GM21360 (cell line): ENCODE measurements around the gene STK24.

Experiments used
- ATAC-seq: cut with Tn5 transposase; IDR thresholded peaks from one replicate; pipeline ENCODE4 v1.9.1; 2021; ENCODE audit warnings: mild to moderate bottlenecking, moderate library complexity; ENCODE audit not compliant: unreplicated experiment

The STK24 gene

DNA sequence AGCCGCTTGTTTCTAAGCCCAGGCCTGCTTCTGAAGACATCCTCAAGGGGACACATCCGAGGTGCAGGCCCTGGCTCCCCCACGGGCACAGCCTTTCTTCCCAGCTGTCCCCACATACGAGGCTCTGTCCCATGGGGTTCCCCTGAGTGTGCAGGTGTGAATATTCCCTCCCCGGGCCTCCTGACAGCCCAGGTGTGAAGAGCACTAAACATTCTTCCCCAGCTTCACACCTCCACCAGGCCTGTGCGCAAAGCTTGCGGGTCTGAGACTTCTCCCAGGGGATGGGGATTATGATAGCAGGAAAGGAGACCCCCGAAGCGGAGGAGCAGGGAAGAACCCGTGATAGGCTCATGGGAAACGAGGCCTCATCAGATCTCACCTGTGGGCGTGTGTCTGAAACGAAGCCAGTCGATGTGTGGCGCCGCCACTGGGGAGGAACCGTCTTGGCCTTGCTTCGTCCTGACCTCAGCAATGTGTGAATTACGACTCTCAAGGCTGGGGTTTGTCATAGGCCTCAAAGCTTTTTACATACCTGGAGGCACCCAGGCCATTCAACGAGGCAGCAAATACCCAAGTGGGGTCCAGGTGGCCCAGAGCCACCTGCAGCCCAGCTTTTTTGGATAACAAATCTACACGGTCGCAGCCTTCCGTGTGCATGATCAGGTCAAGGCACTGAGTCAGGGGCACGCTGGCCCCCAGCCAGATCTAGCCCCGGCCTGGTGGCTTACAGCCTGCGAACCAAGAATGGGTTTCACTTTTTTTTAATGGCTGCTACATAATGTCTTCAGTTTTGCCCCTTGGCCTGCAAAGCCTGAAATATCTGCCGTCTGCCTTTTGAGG lies 134.3 kb downstream of the STK24 start:
- ATAC-seq: no peak

DNA sequence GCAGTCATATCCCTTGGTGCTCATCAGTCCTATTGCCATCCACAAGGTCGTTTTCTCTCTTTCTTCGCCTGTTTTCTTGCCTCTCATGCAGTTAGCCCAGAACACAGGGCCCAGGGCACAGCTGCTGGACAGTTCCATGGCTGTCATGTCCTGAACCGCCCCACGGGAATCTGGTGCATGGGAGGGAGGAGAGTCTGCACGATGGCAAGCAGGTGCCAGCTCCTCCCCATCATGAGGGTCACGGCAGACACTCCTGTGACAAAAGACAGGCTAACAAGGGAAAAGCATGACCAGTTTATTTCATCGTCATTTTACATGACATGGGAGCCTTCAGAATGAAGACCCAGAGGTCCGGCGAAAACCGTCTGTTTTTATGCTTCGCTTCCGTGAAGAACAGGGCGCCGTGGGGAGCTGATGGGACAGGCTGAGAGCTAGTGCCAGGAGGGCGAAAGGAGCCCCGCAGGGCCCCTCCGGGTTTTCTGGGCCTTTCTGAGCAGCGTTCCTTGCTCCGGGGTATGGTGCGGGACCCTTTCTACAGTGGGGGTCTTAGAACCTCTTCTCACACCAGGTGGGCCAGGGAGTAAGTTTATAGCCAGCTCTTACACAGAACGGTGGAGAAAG lies 135.7 kb downstream of the STK24 start:
- ATAC-seq: no peak

DNA sequence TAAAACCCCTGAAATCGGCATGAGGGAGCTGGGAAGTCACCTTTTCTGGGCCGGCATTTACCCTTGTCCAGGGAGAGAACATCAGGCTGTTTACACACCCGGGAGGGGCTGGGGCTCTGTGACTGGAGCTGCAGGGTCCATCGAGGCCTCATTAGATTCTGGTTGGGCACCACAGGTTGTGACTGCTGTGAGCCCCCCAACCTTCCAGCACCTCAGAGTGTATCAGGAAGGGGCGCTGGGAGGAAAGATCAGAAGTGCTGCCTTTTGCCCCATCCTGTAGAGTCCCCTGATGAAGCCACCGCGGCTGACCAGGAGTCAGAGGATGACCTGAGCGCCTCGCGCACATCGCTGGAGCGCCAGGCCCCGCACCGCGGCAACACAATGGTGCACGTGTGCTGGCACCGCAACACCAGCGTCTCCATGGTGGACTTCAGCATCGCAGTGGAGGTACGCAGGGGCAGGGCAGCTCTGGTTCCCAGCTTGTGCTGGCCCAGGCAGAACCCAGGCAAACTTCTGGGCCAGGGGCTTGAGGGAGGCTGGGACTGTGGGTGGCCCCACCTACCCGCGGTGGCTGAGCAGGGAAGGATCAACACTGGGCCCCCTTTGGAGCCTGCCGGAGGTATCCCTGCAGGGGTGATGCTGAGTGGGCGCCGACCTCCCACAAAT lies 136.4 kb downstream of the STK24 start:
- no peak for ATAC-seq

DNA sequence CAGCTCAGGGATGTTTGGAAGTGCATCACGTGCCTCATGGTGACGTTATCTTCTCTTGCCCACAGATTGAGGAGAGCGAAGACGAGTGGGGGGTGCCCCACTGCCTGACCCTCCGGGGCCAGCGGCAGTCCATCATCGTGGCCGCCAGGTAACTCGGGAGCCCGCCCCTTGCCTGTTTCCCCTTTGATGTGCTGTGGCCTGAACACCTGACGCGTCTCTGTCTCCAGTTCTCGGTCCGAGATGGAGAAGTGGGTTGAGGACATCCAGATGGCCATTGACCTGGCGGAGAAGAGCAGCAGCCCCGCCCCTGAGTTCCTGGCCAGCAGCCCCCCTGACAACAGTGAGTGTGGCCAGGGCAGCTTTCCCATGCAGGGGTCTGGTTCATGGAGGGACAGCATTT lies 137.0 kb downstream of the STK24 start:
- ATAC-seq: no peak

DNA sequence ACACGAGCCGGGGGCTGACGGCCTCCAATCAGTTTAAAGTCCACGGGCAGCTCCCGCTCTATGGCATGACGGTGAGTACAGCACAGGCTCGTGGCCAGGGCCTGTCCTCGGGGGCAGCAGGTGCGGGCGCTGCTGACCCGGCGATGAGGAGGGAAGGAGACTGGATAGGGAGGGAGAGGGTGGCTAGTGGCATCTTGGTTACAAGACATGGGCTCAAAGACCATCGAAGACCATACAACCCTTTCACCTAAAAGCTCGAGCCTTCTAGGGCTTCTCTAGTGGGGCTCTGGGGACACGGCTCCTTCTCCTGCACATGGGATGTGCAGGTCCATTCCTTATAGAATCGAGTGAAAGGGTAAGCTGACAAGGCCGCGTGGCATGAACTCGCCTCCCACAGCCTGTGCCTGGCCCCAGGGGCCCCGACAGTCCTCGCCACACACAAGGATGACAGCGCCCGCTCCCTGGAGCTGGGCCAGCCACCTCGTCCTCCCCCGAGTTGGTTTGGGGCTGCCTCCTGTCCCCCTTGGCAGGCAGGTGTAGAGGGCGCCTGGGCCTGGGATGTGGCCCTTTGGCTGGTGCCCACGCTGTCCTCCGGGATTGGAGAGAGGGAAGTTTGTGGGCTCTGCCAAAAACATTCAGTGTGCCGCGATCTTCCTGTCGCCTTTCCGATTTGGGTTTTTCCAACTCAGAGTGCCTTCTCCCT lies 137.6 kb downstream of the STK24 start:
- ATAC-seq: no peak

DNA sequence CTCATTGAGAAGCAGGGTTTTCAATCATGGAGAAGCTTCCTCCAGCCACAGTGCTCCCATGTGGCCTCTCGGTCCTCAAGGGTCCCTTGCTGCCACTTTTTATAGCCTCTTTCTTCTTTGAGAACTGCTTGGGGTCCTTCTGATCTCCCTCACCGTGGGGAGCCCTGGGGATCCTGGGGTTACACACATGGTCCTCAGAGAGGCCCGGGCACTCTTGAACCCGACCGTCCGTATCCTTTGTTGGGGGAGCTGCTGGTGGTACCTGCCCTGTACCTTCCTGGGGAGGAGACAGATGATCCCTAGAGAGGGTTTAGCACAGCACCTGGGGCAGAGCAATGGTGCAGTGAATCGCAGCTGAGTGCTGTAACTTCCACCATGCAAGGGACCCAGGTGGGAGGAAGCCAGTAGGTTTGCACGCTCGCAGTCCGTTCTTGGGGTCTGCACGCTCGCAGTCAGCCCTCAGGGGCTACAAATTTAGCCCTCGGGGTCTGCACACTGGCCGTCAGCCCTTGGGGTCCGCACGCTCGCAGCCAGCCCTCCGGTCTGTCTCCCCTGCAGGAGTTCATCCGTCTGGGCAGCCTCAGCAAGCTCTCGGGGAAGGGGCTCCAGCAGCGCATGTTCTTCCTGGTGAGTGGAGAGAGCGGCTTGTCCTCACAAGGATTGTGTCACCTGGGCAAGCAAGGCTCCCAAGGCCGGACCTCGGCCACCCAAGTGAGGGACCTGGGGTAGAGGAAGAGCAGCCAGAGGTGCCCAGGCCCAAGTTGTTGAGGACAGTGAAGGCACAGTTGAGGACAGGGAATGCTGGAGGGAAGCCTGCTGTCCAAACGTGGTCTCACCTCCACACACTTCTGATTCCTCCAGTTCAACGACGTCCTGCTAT lies 138.4 kb downstream of the STK24 start:
- ATAC-seq: no peak

DNA sequence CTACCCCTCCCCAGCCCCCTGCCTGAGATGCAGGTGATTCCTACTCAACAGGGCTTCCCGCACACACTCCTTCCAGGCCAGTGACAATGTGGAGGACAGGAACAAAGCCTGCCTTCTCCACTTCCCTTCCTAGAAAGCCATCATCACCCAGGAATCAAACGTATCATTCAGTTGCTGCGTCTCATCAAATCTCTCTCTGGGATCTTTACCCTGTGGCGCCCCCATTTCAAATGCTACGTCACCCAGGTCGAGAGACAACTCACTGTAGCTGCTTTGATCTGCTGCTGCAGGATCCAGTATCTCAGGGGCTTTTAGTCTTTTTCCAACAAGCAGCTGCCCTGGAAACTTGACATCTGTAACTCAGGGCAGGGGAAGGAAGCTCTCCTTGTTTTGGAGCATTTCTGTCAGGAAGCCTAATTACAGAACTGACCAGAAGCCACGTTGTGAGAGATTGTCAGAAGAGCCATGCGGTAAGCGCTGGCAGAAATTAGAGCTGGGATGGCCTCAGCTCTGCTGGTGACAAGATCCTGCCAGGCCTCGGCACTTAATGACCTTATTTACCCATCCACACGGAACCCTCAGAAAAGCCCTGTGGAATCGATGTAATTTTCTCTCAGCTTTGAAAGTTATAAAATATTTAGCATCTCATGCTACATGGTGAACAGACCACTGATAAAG lies 140.5 kb downstream of the STK24 start:
- ATAC-seq: no peak

DNA sequence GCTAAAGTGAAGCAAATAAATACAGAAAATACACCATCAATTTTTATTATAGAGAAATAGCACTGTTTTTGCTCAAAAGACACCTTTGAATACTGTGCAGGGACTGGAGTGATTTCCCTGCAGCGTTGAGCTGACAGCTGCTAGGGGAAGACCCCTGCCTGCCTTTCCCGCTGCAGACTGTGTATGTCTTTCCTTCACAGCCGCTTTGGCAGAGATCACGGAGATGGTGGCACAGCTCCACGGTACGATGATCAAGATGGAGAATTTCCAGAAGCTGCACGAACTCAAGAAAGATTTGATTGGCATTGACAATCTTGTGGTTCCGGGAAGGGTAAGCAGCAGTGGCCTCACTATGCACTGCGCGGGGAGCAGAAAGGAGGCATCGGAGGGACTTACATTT lies 141.5 kb downstream of the STK24 start:
- ATAC-seq: no peak

DNA sequence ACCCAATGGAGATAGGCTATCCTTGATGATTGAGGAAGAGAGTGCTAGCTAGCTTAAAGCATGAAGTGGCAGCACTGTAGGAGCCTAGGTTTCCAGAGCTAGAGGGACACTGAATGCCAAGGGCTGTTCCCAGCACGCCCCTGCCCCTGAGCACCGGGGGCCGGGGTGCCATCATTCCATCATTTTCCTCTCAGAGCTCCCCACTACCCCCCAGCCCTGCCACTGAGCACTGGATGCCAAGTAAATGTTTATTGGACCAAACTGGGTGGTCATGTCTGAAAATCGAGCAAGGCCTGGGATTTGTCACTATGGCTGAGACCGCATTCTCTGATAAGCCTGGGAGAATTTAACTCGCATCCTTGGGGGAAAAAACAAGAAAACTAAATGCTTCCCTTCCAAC lies 142.8 kb downstream of the STK24 start:
- no peak for ATAC-seq

DNA sequence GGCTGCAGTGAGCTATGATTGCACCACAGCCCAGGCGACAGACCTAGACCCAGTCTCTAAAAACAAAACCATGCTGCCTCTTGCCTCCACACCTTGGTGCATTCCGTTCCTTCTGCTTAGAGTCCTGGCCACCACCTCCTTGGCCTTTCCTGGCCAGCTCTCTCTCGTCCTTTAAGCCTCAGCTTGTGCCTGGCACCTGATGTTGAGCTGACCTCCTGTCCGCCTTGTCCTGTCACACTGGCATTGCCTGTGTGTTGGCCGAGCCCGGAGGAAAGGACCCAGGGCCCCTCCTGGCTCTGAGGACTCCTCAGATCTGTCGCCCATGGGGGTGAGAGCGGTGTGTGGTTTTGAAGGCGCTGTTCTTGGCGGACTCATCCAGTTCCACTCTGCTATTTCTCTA lies 143.3 kb downstream of the STK24 start:
- ATAC-seq: no peak

DNA sequence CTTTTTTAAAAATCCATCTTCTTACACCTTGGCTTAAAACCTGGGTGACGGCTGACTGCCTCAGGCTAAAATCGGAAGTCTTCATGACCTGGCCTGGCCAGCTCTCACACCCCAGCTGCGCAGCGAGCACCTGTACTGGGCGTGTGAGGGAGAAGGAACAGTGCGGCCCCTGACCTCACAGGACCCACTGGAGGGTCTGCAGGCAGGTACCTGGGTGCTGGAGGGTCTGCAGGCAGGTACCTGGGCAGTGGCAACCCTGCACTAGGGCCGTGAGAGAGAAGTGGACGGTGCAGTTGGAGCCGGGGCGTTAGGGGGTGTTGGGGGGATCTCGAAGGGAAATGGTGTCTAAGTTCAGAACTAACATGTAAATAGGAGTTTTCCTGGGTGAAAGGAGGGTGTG lies 144.3 kb downstream of the STK24 start:
- no peak for ATAC-seq

DNA sequence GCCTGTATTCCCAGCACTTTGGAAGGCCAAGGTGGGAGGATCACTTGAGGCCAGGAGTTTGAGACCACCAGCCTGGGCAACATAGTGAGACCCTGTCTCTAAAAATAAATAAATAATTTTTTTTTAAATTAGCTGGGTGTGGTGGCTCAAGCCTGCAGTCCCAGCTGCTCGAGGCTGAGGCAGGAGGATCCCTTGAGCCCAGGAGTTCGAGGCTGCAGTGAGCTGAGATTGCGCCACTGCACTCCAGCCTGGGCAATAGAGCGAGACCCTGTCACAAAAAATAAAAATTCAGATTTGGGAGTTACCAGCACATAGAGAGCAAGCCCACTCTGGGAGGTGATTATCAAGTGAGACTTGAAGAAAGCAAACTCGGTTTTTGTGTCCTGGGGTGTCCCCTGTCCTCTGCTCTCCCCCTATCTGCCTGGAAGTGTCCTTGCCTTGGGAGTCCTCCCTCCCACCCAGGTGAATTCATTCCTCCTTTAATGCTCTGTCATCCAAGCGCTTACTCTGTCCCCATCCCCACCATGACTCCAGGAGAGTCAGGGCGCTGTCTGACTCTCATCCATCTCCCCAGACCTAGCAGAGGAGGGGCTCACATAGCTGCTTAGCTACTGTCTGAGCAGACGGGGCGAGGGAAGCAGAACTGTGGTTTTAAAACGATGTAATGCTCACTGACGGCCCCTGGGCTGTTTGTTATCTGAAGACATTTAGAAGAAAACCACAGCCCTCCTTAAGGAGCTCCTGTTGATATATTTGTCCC lies 146.8 kb downstream of the STK24 start:
- no peak for ATAC-seq

DNA sequence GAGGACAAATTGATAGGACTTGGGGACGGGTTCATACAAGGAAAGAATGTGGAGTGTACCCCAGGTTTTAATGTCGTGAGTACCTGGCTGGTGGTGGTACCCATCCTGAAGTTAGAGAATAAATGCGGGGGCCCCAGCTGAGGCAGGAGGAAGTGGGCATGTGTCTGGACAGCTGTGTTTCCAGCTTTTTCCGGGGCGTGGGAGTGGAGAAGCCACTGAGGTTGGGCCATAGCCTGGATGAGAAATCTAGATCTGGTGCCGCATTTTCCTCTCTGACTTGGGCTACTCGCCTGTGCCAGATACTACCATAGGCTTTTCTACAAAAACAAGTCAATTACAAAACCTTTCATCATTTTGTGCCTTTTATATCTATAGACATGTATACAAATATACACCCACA lies 147.4 kb downstream of the STK24 start:
- no peak for ATAC-seq

DNA sequence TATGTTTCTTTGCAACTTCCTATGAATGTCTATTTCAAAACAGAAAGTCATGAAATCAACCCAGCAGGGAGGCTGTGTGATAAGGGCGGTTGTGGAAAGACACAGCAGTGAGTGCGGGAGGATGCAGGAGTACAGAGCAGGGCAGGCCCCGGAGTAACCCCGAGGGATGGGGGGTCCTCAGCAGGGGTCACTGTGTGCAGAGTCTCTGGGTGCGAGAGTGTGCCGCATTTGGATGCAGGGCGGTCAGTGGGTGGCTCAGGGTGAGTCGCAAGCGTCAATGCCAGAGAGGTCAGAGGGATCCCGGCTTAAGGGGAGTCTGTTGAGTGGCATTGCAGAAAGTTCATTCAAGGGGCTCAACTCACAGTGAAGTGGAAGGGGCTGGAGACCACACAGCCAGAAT lies 147.8 kb downstream of the STK24 start:
- no peak for ATAC-seq

DNA sequence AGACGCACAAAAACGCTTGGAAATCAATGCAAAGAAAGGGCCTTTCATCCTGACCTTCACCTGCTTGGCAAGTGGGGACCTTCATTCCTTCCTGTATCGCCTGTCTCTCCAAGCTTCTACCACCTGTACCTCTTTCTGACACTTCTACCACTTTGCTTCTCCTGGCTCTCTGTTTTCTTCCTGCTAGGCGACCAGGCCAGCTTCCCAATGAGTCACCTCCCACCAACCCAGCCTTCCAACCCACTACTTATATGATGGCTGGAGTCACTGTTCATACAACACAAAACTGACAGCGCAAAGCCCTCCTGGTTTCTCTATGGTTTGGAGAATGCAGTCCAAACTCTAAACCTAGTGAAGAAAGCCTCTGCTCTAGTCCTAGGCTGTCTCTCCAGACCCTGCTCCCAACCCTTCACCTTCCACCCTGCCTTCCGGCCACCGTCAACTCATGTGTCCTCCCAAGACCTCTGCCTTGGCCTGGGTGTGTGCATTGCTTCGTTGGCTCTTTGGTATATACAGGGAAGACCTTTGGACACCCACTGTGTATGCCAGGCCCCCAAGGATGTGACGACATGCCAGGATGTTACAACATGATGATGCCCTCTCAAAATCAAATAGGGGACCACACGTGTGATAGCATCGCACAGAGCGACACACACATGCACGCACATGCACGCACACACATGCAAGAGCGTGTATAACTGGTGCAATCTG lies 148.5 kb downstream of the STK24 start:
- no peak for ATAC-seq

DNA sequence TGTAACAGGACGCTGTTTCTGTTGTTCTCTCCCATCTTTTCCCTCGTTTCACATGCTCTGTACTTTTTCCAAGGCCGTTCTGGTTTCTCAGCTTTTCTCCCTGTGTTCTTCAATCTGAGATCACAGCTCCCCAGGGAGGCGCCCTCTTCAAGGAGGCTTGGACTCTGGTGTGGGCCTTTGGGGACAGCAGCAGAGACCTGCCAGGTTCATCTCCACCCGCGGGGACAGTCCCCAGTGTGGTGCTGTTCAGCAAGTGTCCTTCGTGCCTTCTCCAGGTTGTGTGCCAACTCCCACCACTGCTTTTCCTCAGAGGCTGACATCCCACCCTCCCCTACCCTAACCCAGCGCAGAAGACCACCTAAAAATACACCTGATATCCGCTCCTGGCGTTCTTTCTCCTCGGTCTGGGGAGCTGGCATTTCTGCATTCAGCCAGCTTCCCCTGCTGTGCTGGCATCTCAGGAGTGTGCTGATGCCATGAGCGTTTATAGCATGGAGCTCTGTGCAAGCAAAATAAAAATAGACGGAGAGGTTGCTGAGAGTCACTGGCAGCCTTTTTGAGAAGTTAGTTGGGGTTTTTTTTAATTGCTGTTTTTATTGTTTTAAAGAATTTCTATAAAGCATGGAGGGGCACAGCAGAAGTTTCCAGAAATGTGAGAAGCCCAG lies 149.4 kb downstream of the STK24 start:
- ATAC-seq: no peak

DNA sequence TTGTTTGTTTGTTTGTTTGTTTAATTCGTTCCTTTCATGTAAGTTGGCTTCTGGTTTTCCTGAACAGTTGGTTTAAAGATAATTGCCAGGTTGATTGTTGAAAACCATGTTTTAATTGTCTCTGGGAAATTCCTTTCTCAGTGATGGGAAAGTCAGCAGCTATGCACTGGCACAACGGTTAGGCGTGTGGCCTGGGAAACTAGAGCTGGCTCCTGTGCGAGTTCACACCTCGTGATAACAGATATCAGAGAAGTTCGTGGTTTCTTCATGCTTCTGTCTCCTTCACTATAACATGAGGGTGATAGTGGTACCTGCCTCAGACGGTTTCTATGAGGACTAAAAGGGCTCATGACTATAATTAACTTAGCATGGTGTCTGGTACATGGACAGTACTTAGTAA lies 153.5 kb downstream of the STK24 start:
- no peak for ATAC-seq

DNA sequence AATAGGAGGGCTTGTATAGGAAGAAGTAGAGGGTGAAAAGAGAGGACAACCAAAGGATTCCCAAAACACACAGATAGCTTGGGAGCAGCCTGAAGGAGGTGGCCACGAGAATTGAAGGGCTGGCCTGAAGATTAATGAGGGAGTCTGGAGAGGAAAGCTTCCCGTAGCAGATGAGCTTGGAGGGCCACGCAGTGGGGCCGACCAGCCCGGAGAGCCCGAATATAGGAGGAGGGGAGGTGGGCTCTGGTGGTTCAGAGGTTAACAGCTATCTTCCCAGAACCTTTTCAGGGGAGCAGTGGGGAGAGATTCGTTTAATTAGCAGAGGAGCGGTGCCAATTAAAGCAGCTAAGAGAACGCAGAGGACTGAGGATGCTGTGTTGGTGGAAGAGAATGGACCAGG lies 154.9 kb downstream of the STK24 start:
- ATAC-seq: no peak
